CD14-positive monocyte (primary cell): ENCODE measurements around the gene STARD13. TPM values are rescaled to one million over a fixed set of nuclear protein-coding genes. Genes with fewer than 3 reads are reported as not detected.

ENCODE experiments used
- DNase-seq, 3 donors: peaks; one replicate each; pipeline ENCODE4 v3.0.0-alpha.2; 2011 to 2022
- H2AFZ ChIP-seq: 2 replicates; pipeline ENCODE4 v1.6.0; 2012; ENCODE audit warnings: mild to moderate bottlenecking, low read depth, low read length, inconsistent platforms; ENCODE audit not compliant: insufficient read depth, poor library complexity, severe bottlenecking
- H3K27ac ChIP-seq, 2 donors: 1 replicate in 1 of 2; 2 replicates in 1 of 2; pipeline ENCODE4 v1.5.1; 2012 to 2013; ENCODE audit warnings: low read length in 2 of 2, control low read depth in 1 of 2, inconsistent platforms in 1 of 2, low read depth in 1 of 2, mild to moderate bottlenecking in 1 of 2
- H3K27me3 ChIP-seq, 2 donors: one replicate each; pipeline versions ENCODE4 v1.6.0 to v1.6.1; 2011 to 2013; ENCODE audit warnings: low read length in 2 of 2; ENCODE audit not compliant: control insufficient read depth in 2 of 2, insufficient read depth in 2 of 2
- H3K36me3 ChIP-seq, 2 donors: replicated peaks in 1 of 2; 1 replicate in 1 of 2; 2 replicates in 1 of 2; pipeline versions ENCODE4 v1.5.1 to v1.6.1; 2012 to 2013; ENCODE audit warnings: low read length in 2 of 2, control low read depth in 1 of 2, inconsistent platforms in 1 of 2, mild to moderate bottlenecking in 1 of 2; ENCODE audit not compliant: insufficient read depth in 2 of 2, control insufficient read depth in 1 of 2
- H3K4me1 ChIP-seq, 2 donors: 1 replicate in 1 of 2; 2 replicates in 1 of 2; pipeline versions ENCODE4 v1.5.1 to v1.6.1; 2012 to 2013; ENCODE audit warnings: low read length in 2 of 2, control low read depth in 1 of 2, inconsistent platforms in 1 of 2, mild to moderate bottlenecking in 1 of 2, moderate library complexity in 1 of 2; ENCODE audit not compliant: insufficient read depth in 2 of 2, control insufficient read depth in 1 of 2
- H3K4me2 ChIP-seq: replicated peaks from 2 replicates; pipeline ENCODE3; 2012; ENCODE audit warnings: low read length, moderate library complexity, mild to moderate bottlenecking; ENCODE audit not compliant: poor library complexity, severe bottlenecking; ENCODE audit errors: extremely low read depth
- H3K4me3 ChIP-seq, 3 experiments: fragments of 200-600 bp in 1 of 3; sonication (generic) in 1 of 3; replicated peaks in 1 of 3; 1 replicate in 2 of 3; 2 replicates in 1 of 3; pipeline ENCODE4 v1.5.1; 2011 to 2013; ENCODE audit warnings: low read length in 3 of 3, mild to moderate bottlenecking in 3 of 3, control low read depth in 2 of 3, low read depth in 2 of 3, inconsistent platforms in 1 of 3, moderate library complexity in 1 of 3
- H3K79me2 ChIP-seq: 2 replicates; pipeline ENCODE4 v1.6.0; 2012; ENCODE audit warnings: mild to moderate bottlenecking, control low read depth, inconsistent platforms, low read length, moderate library complexity; ENCODE audit not compliant: insufficient read depth
- H3K9ac ChIP-seq: 2 replicates; pipeline ENCODE4 v1.6.0; 2017; ENCODE audit warnings: low read length, mild to moderate bottlenecking; ENCODE audit not compliant: insufficient read depth, poor library complexity, severe bottlenecking
- H3K9me3 ChIP-seq, 2 donors: replicated peaks in 1 of 2; 1 replicate in 1 of 2; 2 replicates in 1 of 2; pipeline versions ENCODE4 v1.5.1 to v1.6.1; 2012 to 2013; ENCODE audit warnings: low read length in 2 of 2, control low read depth in 1 of 2; ENCODE audit not compliant: control insufficient read depth in 1 of 2, insufficient read depth in 1 of 2
- H4K20me1 ChIP-seq: 2 replicates; pipeline ENCODE4 v1.6.0; 2012; ENCODE audit warnings: mild to moderate bottlenecking, low read length, control low read depth, moderate library complexity; ENCODE audit not compliant: insufficient read depth
- H3K27ac Mint-ChIP-seq, 7 donors: one replicate each; pipeline ENCODE4 v1.8.0; 2020; ENCODE audit warnings: mild to moderate bottlenecking in 7 of 7, mixed read lengths in 7 of 7, moderate library complexity in 6 of 7, inconsistent platforms in 2 of 7
- H3K27me3 Mint-ChIP-seq, 3 donors: one replicate each; pipeline ENCODE4 v1.8.0; 2021 to 2022; ENCODE audit warnings: low read depth in 3 of 3, mild to moderate bottlenecking in 3 of 3, mixed read lengths in 3 of 3, moderate library complexity in 3 of 3, inconsistent platforms in 1 of 3
- H3K36me3 Mint-ChIP-seq, 2 donors: one replicate each; pipeline ENCODE4 v1.8.0; 2020; ENCODE audit warnings: mixed read lengths in 2 of 2, inconsistent platforms in 1 of 2, mild to moderate bottlenecking in 1 of 2
- H3K4me1 Mint-ChIP-seq: one replicate; pipeline ENCODE4 v1.8.0; 2020; ENCODE audit warnings: mild to moderate bottlenecking, mixed read lengths
- H3K4me3 Mint-ChIP-seq, 2 donors: one replicate each; pipeline ENCODE4 v1.8.0; 2020; ENCODE audit warnings: mild to moderate bottlenecking in 2 of 2, mixed read lengths in 2 of 2, moderate library complexity in 1 of 2
- H3K9me3 Mint-ChIP-seq, 7 donors: one replicate each; pipeline ENCODE4 v1.8.0; 2020 to 2022; ENCODE audit warnings: mixed read lengths in 7 of 7, mild to moderate bottlenecking in 6 of 7, moderate library complexity in 6 of 7, inconsistent platforms in 2 of 7
- CTCF ChIP-seq: fragments of 200-600 bp; IDR thresholded peaks from one replicate; pipeline ENCODE4 v1.8.0; 2022; ENCODE audit warnings: antibody characterized with exemption, mild to moderate bottlenecking
- WGBS: methylation state at CpG from one replicate; pipeline ENCODE4 v1.1.5; 2013; ENCODE audit warnings: missing lambda C conversion rate; ENCODE audit not compliant: insufficient coverage; 5-methylcytosine and 5-hydroxymethylcytosine counted together
- intact Hi-C, 2 donors: fragments of 100-400 bp; cut with micrococcal nuclease; formaldehyde crosslinking; loops; one replicate each; pipeline versions ENCODE4 v1.15.0 to v1.15.1; 2023
- polyA plus RNA-seq, 3 donors: library from polyadenylated mRNA; depleted of rRNA in 1 of 3; unstranded in 2 of 3; stranded (reverse) in 1 of 3; fragments of 300-500 nt in 2 of 3; fragments of >200 nt in 1 of 3; fragmentation: Illumina TruSeq in 2 of 3; gene quantifications; 1 replicate in 2 of 3; 2 replicates in 1 of 3; pipeline ENCODE4 v1.2.3, GENCODE V29; 2012 to 2021

STARD13 gene
- polyA plus RNA-seq, 3 donors: 0.37 to 0.69 (median 0.60) TPM

- Histone ChIP-seq H3K27me3 (no peaks in the 10 kb centered on the region), H3K9ac (no peak overlapping the region), H3K27ac (no peak overlapping the region), H3K9me3 (no peaks in the 10 kb centered on the region), H3K4me2 (no peak overlapping the region), H4K20me1 (no peaks in the 10 kb centered on the region), H3K36me3 (no peaks in the 10 kb centered on the region), H3K4me3 (no peak overlapping the region), H3K79me2 (no peaks in the 10 kb centered on the region), H2AFZ (no peak overlapping the region), H3K4me1 (no peaks in the 10 kb centered on the region)
- no peak for DNase-seq
- Mint-ChIP-seq H3K4me3 (no peak overlapping the region), H3K4me1 (no peaks in the 10 kb centered on the region), H3K9me3 (peaks cover 0 to 8% (median 4%) of the 10 kb centered on the region in 7 donors), H3K27me3 (no peaks in the 10 kb centered on the region), H3K27ac (no peak overlapping the region), H3K36me3 (no peaks in the 10 kb centered on the region)
- TF ChIP-seq CTCF: no peak
- intact Hi-C loops: no loop called here
- WGBS: 95% methylated on average over 4 of the region's 5 CpGs
These were observed 36.9 kb upstream of the STARD13 start for GRCh38 chr13:33322543-33322809.

GRCh38 chr13:33321686-33322542 is 36.4 kb upstream of the STARD13 start:
- no peaks in the 10 kb centered on the region for H3K4me1 Mint-ChIP-seq

More at GRCh38 chr13:33321686-33322542, 36.4 kb upstream of the STARD13 start:
- no peaks in the 10 kb centered on the region for H3K9me3 ChIP-seq
- no peak overlapping the region for H3K9ac ChIP-seq
- intact Hi-C loops: no loop called here
- H3K79me2 ChIP-seq: no peaks in the 10 kb centered on the region
- TF ChIP-seq CTCF: no peak
- no peaks in the 10 kb centered on the region for H3K36me3 ChIP-seq
- no peak overlapping the region for H3K4me2 ChIP-seq
- H3K4me1 ChIP-seq: no peaks in the 10 kb centered on the region
- no peak overlapping the region for H3K27ac Mint-ChIP-seq
- no peak for DNase-seq
- no peaks in the 10 kb centered on the region for H3K36me3 Mint-ChIP-seq
- no peak overlapping the region for H3K4me3 Mint-ChIP-seq
- H3K4me3 ChIP-seq: no peak overlapping the region
- no peaks in the 10 kb centered on the region for H4K20me1 ChIP-seq
- peaks cover 0 to 10% (median 4%) of the 10 kb centered on the region in 7 donors for H3K9me3 Mint-ChIP-seq
- no peak overlapping the region for H3K27ac ChIP-seq
- no peaks in the 10 kb centered on the region for H3K27me3 ChIP-seq
- H2AFZ ChIP-seq: no peak overlapping the region
- H3K27me3 Mint-ChIP-seq: no peaks in the 10 kb centered on the region
- 89% methylated on average over 3 of the region's 11 CpGs for WGBS
